ENCODE results near the gene MST1R.

Gene MST1R

GRCh38 chr3:49842843-49843517, 60.7 kb downstream of the MST1R start:
- H2AFZ ChIP-seq (ENCODE audit: low read depth, low read length) = no peak overlapping the region
- no peak overlapping the region for H2BK12ac ChIP-seq (ENCODE audit: low read length in 2 of 2)
- H3K4me2 ChIP-seq (ENCODE audit: low read length, poor library complexity, severe bottlenecking) = no peak overlapping the region
- H4K91ac ChIP-seq (ENCODE audit: low read length) = no peak overlapping the region
- H3K18ac ChIP-seq (ENCODE audit: low read depth in 1 of 2, low read length in 2 of 2) = no peak overlapping the region
- no peak overlapping the region for H2BK120ac ChIP-seq (ENCODE audit: low read depth, low read length)
- H3K4ac ChIP-seq (ENCODE audit: low read depth in 1 of 2, low read length in 2 of 2) = no peak overlapping the region
- H2BK15ac ChIP-seq (ENCODE audit: low read depth, poor library complexity, severe bottlenecking) = no peak overlapping the region
- H2AK5ac ChIP-seq (ENCODE audit: low read length, severe bottlenecking) = no peak overlapping the region
- no peak overlapping the region for H3K23ac ChIP-seq (ENCODE audit: low read length in 2 of 2)
- peaks cover 20% of the 10 kb centered on the region in 2 experiments for H3K36me3 ChIP-seq (ENCODE audit: control insufficient read depth in 1 of 2, insufficient read depth in 2 of 2, low read depth in 1 of 2, low read length in 2 of 2)
- H3K14ac ChIP-seq (ENCODE audit: low read length in 2 of 2) = no peak overlapping the region
- no peak for DNase-seq
- H4K8ac ChIP-seq (ENCODE audit: low read length) = no peak overlapping the region
- peaks cover 6% of the 10 kb centered on the region for H3K4me1 ChIP-seq (ENCODE audit: control insufficient read depth, insufficient read depth, low read depth, low read length)
- no peak overlapping the region for H3K4me3 ChIP-seq (ENCODE audit: insufficient read depth in 1 of 2, low read depth in 1 of 2, low read length in 2 of 2)
- H3K9ac ChIP-seq (ENCODE audit: low read length) = no peak overlapping the region
- no peaks in the 10 kb centered on the region for H3K9me3 ChIP-seq (ENCODE audit: control insufficient read depth, low read length)
- H3K27me3 ChIP-seq (ENCODE audit: control insufficient read depth in 1 of 2, insufficient read depth in 1 of 2, low read length in 2 of 2) = no peaks in the 10 kb centered on the region
- no peak overlapping the region for H2BK5ac ChIP-seq (ENCODE audit: low read depth, low read length, poor library complexity, severe bottlenecking)
- H3K79me1 ChIP-seq (replicated peaks; ENCODE audit: low read length, poor library complexity, severe bottlenecking) = peaks cover 3% of the 10 kb centered on the region
- 93% methylated on average over 3 of the region's 3 CpGs for WGBS
- no peak overlapping the region for H3K27ac ChIP-seq (ENCODE audit: low read length, poor library complexity, severe bottlenecking)

GRCh38 chr3:49841806-49842205, 61.9 kb downstream of the MST1R start:
- no peak overlapping the region for H3K9ac ChIP-seq (ENCODE audit: low read length)
- no peak overlapping the region for H2BK12ac ChIP-seq (ENCODE audit: low read length in 2 of 2)
- H3K79me1 ChIP-seq (replicated peaks; ENCODE audit: low read length, poor library complexity, severe bottlenecking) = no peaks in the 10 kb centered on the region
- WGBS = 96% methylated on average over 7 of the region's 7 CpGs
- no peak overlapping the region for H3K4me3 ChIP-seq (ENCODE audit: insufficient read depth in 1 of 2, low read depth in 1 of 2, low read length in 2 of 2)
- no peak overlapping the region for H3K4ac ChIP-seq (ENCODE audit: low read depth in 1 of 2, low read length in 2 of 2)
- no peak overlapping the region for H2BK120ac ChIP-seq (ENCODE audit: low read depth, low read length)
- H3K14ac ChIP-seq (ENCODE audit: low read length in 2 of 2) = no peak overlapping the region
- H3K9me3 ChIP-seq (ENCODE audit: control insufficient read depth, low read length) = no peaks in the 10 kb centered on the region
- H3K4me1 ChIP-seq (ENCODE audit: control insufficient read depth, insufficient read depth, low read depth, low read length) = peaks cover 6% of the 10 kb centered on the region
- no peak for DNase-seq
- H3K27ac ChIP-seq (ENCODE audit: low read length, poor library complexity, severe bottlenecking) = no peak overlapping the region
- H3K36me3 ChIP-seq (ENCODE audit: control insufficient read depth in 1 of 2, insufficient read depth in 2 of 2, low read depth in 1 of 2, low read length in 2 of 2) = peaks cover 15 to 20% of the 10 kb centered on the region in 2 experiments
- H2AFZ ChIP-seq (ENCODE audit: low read depth, low read length) = no peak overlapping the region
- no peak overlapping the region for H2AK5ac ChIP-seq (ENCODE audit: low read length, severe bottlenecking)
- H4K8ac ChIP-seq (ENCODE audit: low read length) = no peak overlapping the region
- H2BK15ac ChIP-seq (ENCODE audit: low read depth, poor library complexity, severe bottlenecking) = no peak overlapping the region
- no peak overlapping the region for H3K23ac ChIP-seq (ENCODE audit: low read length in 2 of 2)
- no peaks in the 10 kb centered on the region for H3K27me3 ChIP-seq (ENCODE audit: control insufficient read depth in 1 of 2, insufficient read depth in 1 of 2, low read length in 2 of 2)
- H4K91ac ChIP-seq (ENCODE audit: low read length) = no peak overlapping the region
- no peak overlapping the region for H3K4me2 ChIP-seq (ENCODE audit: low read length, poor library complexity, severe bottlenecking)
- H3K18ac ChIP-seq (ENCODE audit: low read depth in 1 of 2, low read length in 2 of 2) = no peak overlapping the region
- H2BK5ac ChIP-seq (ENCODE audit: low read depth, low read length, poor library complexity, severe bottlenecking) = no peak overlapping the region

GRCh38 chr3:49841126-49841696, 62.5 kb downstream of the MST1R start:
- Histone ChIP-seq H2AFZ (ENCODE audit: low read depth, low read length) (no peak overlapping the region), H3K23ac (ENCODE audit: low read length in 2 of 2) (no peak overlapping the region), H2BK15ac (ENCODE audit: low read depth, poor library complexity, severe bottlenecking) (no peak overlapping the region), H4K8ac (ENCODE audit: low read length) (no peak overlapping the region), H3K27me3 (ENCODE audit: control insufficient read depth in 1 of 2, insufficient read depth in 1 of 2, low read length in 2 of 2) (no peaks in the 10 kb centered on the region), H3K4me3 (ENCODE audit: insufficient read depth in 1 of 2, low read depth in 1 of 2, low read length in 2 of 2) (no peak overlapping the region), H3K9me3 (ENCODE audit: control insufficient read depth, low read length) (no peaks in the 10 kb centered on the region), H3K9ac (ENCODE audit: low read length) (peak overlapping the region; percentile 2), H2BK12ac (ENCODE audit: low read length in 2 of 2) (no peak overlapping the region), H3K4me1 (ENCODE audit: control insufficient read depth, insufficient read depth, low read depth, low read length) (peaks cover 6% of the 10 kb centered on the region), H2BK5ac (ENCODE audit: low read depth, low read length, poor library complexity, severe bottlenecking) (no peak overlapping the region), H2AK5ac (ENCODE audit: low read length, severe bottlenecking) (no peak overlapping the region), H3K27ac (ENCODE audit: low read length, poor library complexity, severe bottlenecking) (no peak overlapping the region), H3K79me1 (replicated peaks; ENCODE audit: low read length, poor library complexity, severe bottlenecking) (no peaks in the 10 kb centered on the region), H3K4me2 (ENCODE audit: low read length, poor library complexity, severe bottlenecking) (no peak overlapping the region), H3K18ac (ENCODE audit: low read depth in 1 of 2, low read length in 2 of 2) (no peak overlapping the region), H2BK120ac (ENCODE audit: low read depth, low read length) (no peak overlapping the region), H3K4ac (ENCODE audit: low read depth in 1 of 2, low read length in 2 of 2) (no peak overlapping the region), H4K91ac (ENCODE audit: low read length) (no peak overlapping the region), H3K36me3 (ENCODE audit: control insufficient read depth in 1 of 2, insufficient read depth in 2 of 2, low read depth in 1 of 2, low read length in 2 of 2) (peaks cover 13 to 20% of the 10 kb centered on the region in 2 experiments), H3K14ac (ENCODE audit: low read length in 2 of 2) (no peak overlapping the region)
- peak; percentile 25 for DNase-seq

GRCh38 chr3:49840388-49840787, 63.3 kb downstream of the MST1R start:
- Histone ChIP-seq H3K23ac (ENCODE audit: low read length in 2 of 2) (no peak overlapping the region), H3K4me3 (ENCODE audit: insufficient read depth in 1 of 2, low read depth in 1 of 2, low read length in 2 of 2) (no peak overlapping the region), H2BK15ac (ENCODE audit: low read depth, poor library complexity, severe bottlenecking) (no peak overlapping the region), H3K18ac (ENCODE audit: low read depth in 1 of 2, low read length in 2 of 2) (no peak overlapping the region), H4K91ac (ENCODE audit: low read length) (no peak overlapping the region), H3K14ac (ENCODE audit: low read length in 2 of 2) (no peak overlapping the region), H2BK120ac (ENCODE audit: low read depth, low read length) (peak overlapping the region; percentile 22), H3K4me2 (ENCODE audit: low read length, poor library complexity, severe bottlenecking) (no peak overlapping the region), H3K79me1 (replicated peaks; ENCODE audit: low read length, poor library complexity, severe bottlenecking) (no peaks in the 10 kb centered on the region), H2BK12ac (ENCODE audit: low read length in 2 of 2) (no peak overlapping the region), H3K9me3 (ENCODE audit: control insufficient read depth, low read length) (no peaks in the 10 kb centered on the region), H3K4me1 (ENCODE audit: control insufficient read depth, insufficient read depth, low read depth, low read length) (peaks cover 6% of the 10 kb centered on the region), H2AFZ (ENCODE audit: low read depth, low read length) (no peak overlapping the region), H2BK5ac (ENCODE audit: low read depth, low read length, poor library complexity, severe bottlenecking) (no peak overlapping the region), H2AK5ac (ENCODE audit: low read length, severe bottlenecking) (no peak overlapping the region), H3K9ac (ENCODE audit: low read length) (peak overlapping the region; percentile 2), H3K27ac (ENCODE audit: low read length, poor library complexity, severe bottlenecking) (no peak overlapping the region), H4K8ac (ENCODE audit: low read length) (no peak overlapping the region), H3K4ac (ENCODE audit: low read depth in 1 of 2, low read length in 2 of 2) (no peak overlapping the region), H3K27me3 (ENCODE audit: control insufficient read depth in 1 of 2, insufficient read depth in 1 of 2, low read length in 2 of 2) (no peaks in the 10 kb centered on the region), H3K36me3 (ENCODE audit: control insufficient read depth in 1 of 2, insufficient read depth in 2 of 2, low read depth in 1 of 2, low read length in 2 of 2) (peaks cover 10 to 20% of the 10 kb centered on the region in 2 experiments)
- WGBS = 86% methylated on average over 2 of the region's 2 CpGs
- DNase-seq = no peak

All from mesenchymal stem cell (in vitro differentiated cells and primary cell).